G401.6 (cell line): ENCODE measurements around the gene SPSB1.

Experiments
- FAIRE-seq: peaks from 2 replicates; lab custom pipeline; 2012; peaks lifted over from hg19 to GRCh38; lab: Jason Lieb, UNC

The SPSB1 gene

DNA sequence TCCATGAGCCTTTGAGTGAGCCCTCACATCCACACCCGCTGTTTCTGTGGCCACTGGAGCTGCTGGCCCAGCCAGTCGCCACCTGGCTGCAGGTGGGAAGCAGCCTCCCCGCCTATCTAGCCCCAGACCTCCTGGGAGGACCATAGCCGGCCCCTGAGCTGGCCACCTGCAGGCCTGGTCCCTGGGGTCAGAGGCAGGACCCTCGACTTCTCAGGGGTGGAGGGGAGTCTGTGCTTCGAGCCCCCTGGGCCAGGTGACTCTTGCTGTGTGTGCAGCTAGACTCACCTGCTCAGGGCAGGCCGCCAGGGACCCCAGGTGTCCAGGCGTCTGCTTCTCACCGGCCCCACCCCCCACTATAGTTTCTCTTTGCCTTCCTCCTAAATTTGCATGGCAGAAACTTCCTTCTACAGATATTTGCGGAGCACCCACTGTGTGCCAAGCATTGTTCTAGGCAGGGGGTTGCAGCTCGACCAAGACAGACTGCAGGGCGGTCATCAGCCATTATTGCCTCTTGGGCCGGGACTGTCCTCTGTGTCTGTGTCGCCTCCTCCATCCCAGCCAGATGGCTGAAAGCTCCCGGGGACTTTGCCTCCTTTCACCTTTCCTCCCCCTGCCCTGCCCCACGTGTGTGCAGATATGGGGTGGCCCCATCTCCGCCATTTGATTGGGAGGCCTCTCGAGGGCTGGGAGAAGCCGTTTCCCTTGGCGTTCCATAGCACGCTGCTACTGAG lies 27.3 kb downstream of the SPSB1 start:
- no peak for FAIRE-seq

- FAIRE-seq = no peak
These were observed 28.1 kb downstream of the SPSB1 start for GRCh38 chr1:9320520-9321479.

DNA sequence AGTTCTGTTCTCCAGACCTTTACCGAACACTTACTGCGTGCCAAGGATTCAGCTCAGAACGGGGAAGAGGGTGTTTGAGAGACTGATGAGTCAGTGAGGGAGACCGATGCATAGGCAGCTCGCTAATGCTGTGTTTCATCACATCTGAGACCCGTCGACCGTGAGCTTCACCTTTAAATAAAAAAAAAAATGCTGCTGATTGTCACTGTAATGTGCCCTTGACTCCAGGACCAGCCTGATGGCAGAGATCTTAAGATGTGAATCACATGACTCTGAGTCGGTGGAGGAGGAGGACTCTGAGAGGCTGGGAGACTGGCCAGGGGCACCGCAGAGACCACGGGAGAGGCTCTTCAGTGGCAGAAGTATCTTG lies 28.8 kb downstream of the SPSB1 start:
- FAIRE-seq = no peak

DNA sequence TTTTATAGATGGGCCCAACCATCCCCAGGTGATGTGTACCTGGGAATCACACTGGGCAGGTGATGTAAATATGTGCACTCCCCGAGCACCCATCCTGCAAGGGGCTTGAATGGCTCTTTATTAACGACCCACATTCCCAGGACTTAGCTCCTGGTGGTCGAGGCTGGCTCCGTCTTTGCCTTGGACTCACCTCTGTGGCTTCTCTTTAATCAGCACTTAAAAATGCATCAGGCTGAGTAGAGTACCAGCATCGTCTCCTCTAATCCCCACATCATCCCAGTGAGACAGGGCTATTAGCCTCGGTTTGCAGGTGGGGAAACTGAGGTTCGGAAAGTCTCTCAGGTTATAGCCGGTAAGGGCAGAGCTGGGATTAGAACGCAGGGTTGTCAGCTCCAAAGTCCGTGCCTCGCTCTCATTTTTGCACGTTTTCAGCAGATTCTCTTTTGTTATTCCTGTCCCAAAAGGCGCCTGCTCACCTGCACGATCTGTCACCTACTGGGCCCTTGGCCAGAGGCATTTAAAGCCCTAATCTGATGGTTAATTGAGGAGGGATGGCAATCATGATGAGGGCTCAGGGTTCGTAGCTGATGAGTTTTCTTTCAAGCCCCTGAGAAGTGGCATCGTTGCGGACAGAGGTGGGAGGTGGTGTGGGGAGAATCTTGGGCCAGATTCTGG lies 29.4 kb downstream of the SPSB1 start:
- FAIRE-seq = no peak

- FAIRE-seq = no peak
These were observed 30.1 kb downstream of the SPSB1 start for GRCh38 chr1:9322661-9323244.

GRCh38 chr1:9324246-9325096 lies 31.8 kb downstream of the SPSB1 start:
- no peak for FAIRE-seq

DNA sequence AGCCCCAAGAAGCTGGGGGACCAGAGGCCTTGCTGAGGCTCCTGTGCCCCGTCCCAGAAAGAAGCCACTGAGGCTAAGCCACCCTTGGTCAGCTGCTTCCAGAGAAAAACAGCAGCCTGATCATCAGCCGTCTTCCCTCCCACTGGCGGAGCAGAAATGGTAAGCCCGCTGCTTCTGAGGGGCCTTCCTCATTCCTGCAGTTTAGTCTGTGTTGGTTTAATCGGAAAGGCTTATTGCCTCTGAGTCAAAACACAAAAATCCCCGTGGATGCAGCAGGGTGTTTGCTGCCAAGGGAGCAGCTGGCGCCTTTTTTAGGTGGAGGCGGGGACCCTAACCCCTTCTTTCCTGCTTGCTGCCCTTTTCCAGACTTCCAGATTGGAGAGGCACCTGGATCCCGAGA lies 33.9 kb downstream of the SPSB1 start:
- no peak for FAIRE-seq

DNA sequence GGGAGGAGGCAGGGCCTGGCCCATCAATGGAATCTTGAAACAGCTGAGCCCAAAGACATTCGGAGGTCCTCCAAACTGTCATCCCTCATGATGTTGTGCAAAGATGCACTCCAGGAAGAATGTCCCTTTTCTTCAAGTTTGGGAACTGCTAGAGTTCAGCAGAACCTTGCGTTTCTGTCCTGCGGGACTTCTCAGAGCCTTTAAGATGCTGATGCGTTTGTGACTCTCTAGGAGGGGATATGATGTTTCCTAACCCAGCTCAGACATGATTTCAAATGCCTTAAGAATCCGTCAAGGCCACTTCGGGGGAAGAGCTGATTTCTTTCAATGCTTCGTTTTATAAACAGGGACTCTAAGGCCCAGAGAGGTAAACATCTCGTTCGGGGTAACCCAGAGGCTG lies 35.5 kb downstream of the SPSB1 start:
- no peak for FAIRE-seq

GRCh38 chr1:9328715-9329114 lies 36.0 kb downstream of the SPSB1 start:
- FAIRE-seq = no peak

GRCh38 chr1:9331016-9331415 lies 38.3 kb downstream of the SPSB1 start:
- FAIRE-seq = no peak

- no peak for FAIRE-seq
These were observed 39.1 kb downstream of the SPSB1 start for GRCh38 chr1:9331558-9332346.

DNA sequence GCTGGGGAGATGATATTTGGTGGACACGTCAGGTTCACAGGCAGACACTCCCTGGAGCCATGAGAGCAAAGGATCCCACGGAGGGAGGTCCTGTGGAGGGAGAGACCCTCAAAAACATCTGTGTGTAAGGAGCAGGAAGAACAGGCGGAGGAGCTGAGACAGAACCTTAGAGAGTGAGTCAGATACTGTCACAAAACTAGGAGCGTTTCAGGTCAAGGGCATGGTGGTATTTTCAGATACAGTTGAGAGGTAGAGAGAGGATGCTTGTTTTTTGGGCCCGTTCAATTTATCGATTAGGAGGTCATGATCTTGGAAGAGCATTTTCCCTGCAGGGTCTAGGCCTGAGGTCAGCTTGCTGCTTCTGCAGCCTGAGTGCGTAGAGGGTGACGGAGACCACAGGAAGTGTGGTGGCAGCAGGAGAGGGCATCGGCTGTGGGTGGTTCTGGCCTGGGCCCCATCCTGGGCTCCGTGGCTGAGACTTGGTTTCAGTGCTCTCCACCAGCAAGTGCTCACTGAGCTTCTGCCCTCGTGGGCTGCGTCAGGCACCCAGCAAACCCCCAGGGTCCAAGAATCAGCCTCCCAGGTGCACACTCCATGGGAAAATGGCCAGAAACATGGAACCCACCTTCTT lies 39.9 kb downstream of the SPSB1 start:
- no peak for FAIRE-seq

DNA sequence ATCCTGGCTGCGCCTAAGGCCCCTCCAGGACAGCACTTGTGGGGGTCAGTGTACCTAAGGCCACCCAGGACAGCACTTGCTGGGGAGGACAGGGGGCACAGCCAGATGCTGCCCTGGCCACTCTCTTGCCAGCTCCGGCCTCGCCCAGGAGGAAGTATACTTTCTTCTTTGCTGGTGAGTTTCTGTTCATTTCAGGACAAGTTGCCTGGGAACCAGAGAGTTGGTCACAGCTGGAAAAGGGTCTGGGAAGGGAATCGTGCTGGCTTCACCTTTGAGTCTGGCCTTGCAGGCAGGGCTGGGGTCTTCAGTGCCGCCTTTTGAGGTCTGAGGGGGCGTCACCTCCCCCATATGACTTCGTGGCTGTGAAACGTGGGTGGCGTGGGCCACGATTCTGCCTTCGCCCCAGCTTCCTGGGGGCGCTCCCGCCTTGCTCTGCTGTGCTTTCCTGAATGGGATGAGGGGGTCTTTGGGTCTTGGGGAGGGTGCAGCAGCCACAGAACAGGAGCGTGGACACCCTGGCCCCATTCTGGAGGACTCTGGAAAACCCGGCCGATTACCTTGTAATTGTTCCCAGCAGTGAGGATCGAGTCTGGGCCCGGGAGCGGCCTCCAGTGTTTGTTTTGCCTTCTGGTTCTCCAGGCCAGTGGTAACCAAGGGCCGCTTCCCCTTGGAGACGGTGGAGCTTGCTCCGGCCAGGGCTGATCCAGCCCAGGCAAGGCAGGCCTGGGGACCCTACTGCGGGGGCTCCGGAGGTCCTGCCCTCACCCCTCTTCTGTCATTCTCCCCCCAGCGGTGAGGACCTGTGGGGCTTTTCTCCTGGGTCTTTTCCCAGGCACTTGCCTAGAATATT lies 45.9 kb downstream of the SPSB1 start:
- no peak for FAIRE-seq

- FAIRE-seq = no peak
These were observed 47.6 kb downstream of the SPSB1 start for GRCh38 chr1:9340172-9340854.

- FAIRE-seq = no peak
These were observed 48.2 kb downstream of the SPSB1 start for GRCh38 chr1:9340864-9341263.

- FAIRE-seq = no peak
These were observed 48.7 kb downstream of the SPSB1 start for GRCh38 chr1:9341301-9341845.

- FAIRE-seq = no peak
These were observed 50.6 kb downstream of the SPSB1 start for GRCh38 chr1:9343269-9343668.

- no peak for FAIRE-seq
These were observed 51.9 kb downstream of the SPSB1 start for GRCh38 chr1:9344426-9345200.
